ENCODE measurements around the gene TEC. TPM values are rescaled to one million over a fixed set of nuclear protein-coding genes. Genes with fewer than 3 reads are reported as not detected.

Gene TEC
- total and polyA plus RNA-seq, 2 of the 8 experiments (the other 6 are each of a cell fraction or from before 2014, with no cell fraction given) = 0.73 to 1.8 TPM

DNA sequence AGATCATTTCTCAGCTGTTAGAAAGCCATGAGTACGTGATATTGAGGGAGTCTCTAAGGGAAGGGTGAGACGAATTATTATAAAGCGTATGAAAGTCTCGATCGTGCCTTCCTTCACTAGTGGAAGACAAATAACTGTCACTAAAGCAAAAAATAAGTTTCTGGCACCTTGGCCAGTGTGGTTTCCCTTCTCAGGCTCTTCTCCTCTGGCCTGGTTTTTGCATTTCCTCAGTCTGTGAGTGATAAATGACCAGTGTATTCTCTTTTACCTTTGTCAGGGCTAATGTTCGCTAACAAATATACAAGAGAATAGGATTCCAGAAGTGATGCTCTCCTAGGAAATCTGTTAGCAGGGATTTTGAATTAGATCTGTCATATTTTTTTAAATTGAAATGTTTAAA, 155.2 kb downstream of the TEC start (continued):
- TF ChIP-seq SUZ12 (IDR thresholded peaks at IDR 0.05; ENCODE audit: low read length) (no peak), RAD21 (IDR thresholded peaks at IDR 0.05 in 1 of 2, conservative IDR thresholded peaks at IDR 0.05 in 1 of 2; ENCODE audit: low read depth in 2 of 2, low read length in 2 of 2) (no peak), BACH1 (IDR thresholded peaks at IDR 0.05; ENCODE audit: low read length) (no peak)

All from H1 (cell line).